DMS153 (cell line): ENCODE data around the gene TTC4.

ENCODE experiments used
- DNase-seq: peaks from one replicate; lab custom pipeline; 2025; lab: John Stamatoyannopoulos, UW

The TTC4 gene

GRCh38 chr1:54703471-54703870, 12.2 kb upstream of the TTC4 start:
- no peak for DNase-seq

GRCh38 chr1:54705153-54705552, 10.5 kb upstream of the TTC4 start:
- no peak for DNase-seq

GRCh38 chr1:54706419-54706818, 9.2 kb upstream of the TTC4 start:
- no peak for DNase-seq

- DNase-seq: no peak
These were observed 7.3 kb upstream of the TTC4 start for GRCh38 chr1:54708385-54708784.

GRCh38 chr1:54709547-54710292, 5.9 kb upstream of the TTC4 start:
- DNase-seq: no peak

GRCh38 chr1:54710434-54710833, 5.2 kb upstream of the TTC4 start:
- no peak for DNase-seq

GRCh38 chr1:54710841-54711240, 4.8 kb upstream of the TTC4 start:
- DNase-seq: no peak

GRCh38 chr1:54711536-54711935, 4.1 kb upstream of the TTC4 start:
- no peak for DNase-seq

GRCh38 chr1:54714881-54715492, 674 bp upstream of the TTC4 start:
- DNase-seq: no peak

- no peak for DNase-seq
These were observed 812 bp downstream of the TTC4 start for GRCh38 chr1:54716299-54717047.

GRCh38 chr1:54721719-54722118, 6.1 kb downstream of the TTC4 start:
- no peak for DNase-seq

GRCh38 chr1:54723985-54724384, 8.3 kb downstream of the TTC4 start:
- no peak for DNase-seq

- no peak for DNase-seq
These were observed 9.1 kb downstream of the TTC4 start for GRCh38 chr1:54724771-54725170.

GRCh38 chr1:54728027-54728426, 12.4 kb downstream of the TTC4 start:
- no peak for DNase-seq

- DNase-seq: no peak
These were observed 21.0 kb downstream of the TTC4 start for GRCh38 chr1:54736685-54737084.

GRCh38 chr1:54738244-54738643, 22.6 kb downstream of the TTC4 start:
- DNase-seq: no peak

GRCh38 chr1:54741531-54741930, 25.9 kb downstream of the TTC4 start:
- no peak for DNase-seq

GRCh38 chr1:54742282-54742681, 26.6 kb downstream of the TTC4 start:
- no peak for DNase-seq

- no peak for DNase-seq
These were observed 28.0 kb downstream of the TTC4 start for GRCh38 chr1:54743416-54744226.

GRCh38 chr1:54744696-54745095, 29.0 kb downstream of the TTC4 start:
- DNase-seq: no peak

- no peak for DNase-seq
These were observed 29.6 kb downstream of the TTC4 start for GRCh38 chr1:54745274-54745673.

GRCh38 chr1:54745864-54746263, 30.2 kb downstream of the TTC4 start:
- DNase-seq: no peak
